Upper lobe of left lung (tissue), 6 donors: ENCODE data around the gene ITGA11. TPM values are rescaled to one million over a fixed set of nuclear protein-coding genes. Genes with fewer than 3 reads are reported as not detected.

Source experiments
- ATAC-seq, 2 donors: fragments of 200-7000 bp; cut with Tn5 transposase; one replicate each; pipeline ENCODE4 v1.9.1; 2022; ENCODE audit warnings: mild to moderate bottlenecking in 2 of 2, moderate library complexity in 2 of 2; ENCODE audit not compliant: low FRiP score in 2 of 2
- DNase-seq, 2 donors: peaks; one replicate each; pipeline ENCODE4 v3.0.0-alpha.2; 2019 to 2020
- H3K27ac ChIP-seq, 4 donors: fragments of 200-600 bp; sonication (generic); one replicate each; pipeline ENCODE4 v1.5.1; 2016 to 2019
- H3K27me3 ChIP-seq, 4 donors: fragments of 200-600 bp; sonication (generic); one replicate each; pipeline ENCODE4 v1.5.1; 2017 to 2019
- H3K36me3 ChIP-seq, 4 donors: fragments of 200-600 bp; sonication (generic); one replicate each; pipeline ENCODE4 v1.5.1; 2016 to 2019
- H3K4me1 ChIP-seq, 4 donors: fragments of 200-600 bp; sonication (generic); one replicate each; pipeline ENCODE4 v1.5.1; 2018 to 2019
- H3K4me3 ChIP-seq, 4 donors: fragments of 200-600 bp; sonication (generic); one replicate each; pipeline ENCODE4 v1.5.1; 2017 to 2019; ENCODE audit warnings: mild to moderate bottlenecking in 2 of 4, moderate library complexity in 1 of 4
- H3K9me3 ChIP-seq, 4 donors: fragments of 200-600 bp; sonication (generic); one replicate each; pipeline ENCODE4 v1.5.1; 2018 to 2019
- EP300 ChIP-seq, 4 donors: sonication (generic); formaldehyde crosslinking; IDR thresholded peaks; one replicate each; pipeline ENCODE4 v1.5.1; 2017; ENCODE audit warnings: antibody characterized with exemption in 4 of 4, control low read depth in 2 of 4
- POLR2A ChIP-seq, 4 donors: fragments of 450-650 bp; IDR thresholded peaks; one replicate each; pipeline ENCODE4 v1.5.1; 2016 to 2017; ENCODE audit warnings: antibody characterized with exemption in 4 of 4, mild to moderate bottlenecking in 2 of 4
- POLR2AphosphoS5 ChIP-seq, 2 donors: sonication (generic); formaldehyde crosslinking; IDR thresholded peaks; one replicate each; pipeline ENCODE4 v1.5.1; 2017; ENCODE audit warnings: antibody characterized with exemption in 2 of 2
- WGBS, 2 donors: methylation state at CpG; one replicate each; pipeline ENCODE4 v1.1.5; 2017 to 2018; 5-methylcytosine and 5-hydroxymethylcytosine counted together
- total RNA-seq, 6 donors: library from RNA; depleted of rRNA in 4 of 6; stranded (reverse); fragments of >200 nt in 4 of 6; gene quantifications; one replicate each; pipeline versions ENCODE4 v1.1.0 to v1.2.1, GENCODE V29; 2016 to 2021
- TF ChIP-seq, protein P1 (sequence below), 6 experiments: fragments of 450-650 bp in 4 of 6; fragments of 200-600 bp in 2 of 6; sonication (generic) in 2 of 6; IDR thresholded peaks; one replicate each; pipeline ENCODE4 v1.5.1; 2016 to 2019; ENCODE audit warnings: antibody characterized with exemption in 6 of 6
- donor health status: DM: no; HTN: no; CAD: no; lungs with moderate emphysema.
- donor health status: DM: no; HTN: yes; CAD: no; lungs with severe emphysema.

Gene ITGA11
- total RNA-seq, 6 donors from 2014 or later, result 0.49 to 6.9 (median 1.4) TPM

- 47 to 62% methylated on average over 6 to 16 of the region's 17 CpGs for WGBS, 2 donors
- H3K4me3 ChIP-seq, result no peak overlapping the region
- peak; percentile 12 to 20 for ATAC-seq
These were observed 89.9 kb downstream of the ITGA11 start for GRCh38 chr15:68341760-68342725.

DNA sequence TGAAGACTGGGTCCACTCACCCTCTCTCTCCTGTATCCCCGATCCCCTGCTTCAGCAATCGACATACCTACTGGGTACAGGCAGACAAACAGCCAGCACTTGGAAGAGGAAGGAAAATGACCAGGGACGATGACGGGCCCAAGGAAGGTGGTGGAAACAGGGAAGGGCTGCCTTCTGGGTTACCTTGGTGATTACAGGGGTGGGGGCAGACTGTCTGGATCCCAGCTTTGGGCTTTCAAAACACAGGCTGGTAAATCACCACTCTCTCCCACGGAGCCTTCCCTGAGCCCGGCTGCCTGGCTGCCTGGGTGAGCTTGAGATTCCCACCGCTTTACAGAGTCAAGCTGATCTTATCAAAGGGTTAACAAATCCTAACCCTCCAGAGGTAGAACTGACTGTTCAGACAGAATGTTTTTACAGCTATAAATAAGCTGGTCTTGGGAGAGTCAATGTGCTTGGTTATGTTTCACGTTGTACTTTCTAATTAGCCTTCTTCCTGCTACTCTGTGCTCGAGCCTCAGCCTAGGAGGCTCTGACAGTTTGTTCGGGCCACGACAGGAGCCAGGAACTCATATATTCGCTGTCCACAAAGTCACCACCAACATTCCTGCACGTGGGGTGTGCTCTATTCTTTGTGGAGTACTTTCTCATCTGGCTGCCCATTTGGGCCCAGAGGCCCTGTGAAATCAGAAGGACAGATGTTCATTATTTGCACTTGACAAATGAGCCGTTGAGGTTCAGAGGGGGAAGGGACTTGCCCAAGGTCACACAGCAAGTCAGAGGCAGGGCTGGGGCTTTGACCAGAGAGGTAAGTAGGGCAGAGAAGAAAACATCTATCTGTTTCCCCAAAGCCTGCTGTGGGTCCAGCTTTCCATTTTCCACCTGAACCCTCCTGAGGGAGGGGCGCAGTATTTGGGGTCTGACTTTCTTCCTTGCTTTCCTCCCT lies 91.0 kb downstream of the ITGA11 start:
- ATAC-seq (no peak), DNase-seq (no peak)
- Histone ChIP-seq H3K27ac (no peak overlapping the region), H3K27me3 (no peaks in the 10 kb centered on the region), H3K4me1 (peaks cover 0 to 17% (median 10%) of the 10 kb centered on the region in 4 donors), H3K36me3 (no peaks in the 10 kb centered on the region), H3K9me3 (no peaks in the 10 kb centered on the region), H3K4me3 (no peak overlapping the region)
- WGBS, 2 donors, result 65 to 79% methylated on average over 15 of the region's 15 CpGs
- no peak for TF ChIP-seq POLR2AphosphoS5 (IDR thresholded peaks at IDR 0.05)
- TF ChIP-seq EP300 (IDR thresholded peaks at IDR 0.05), result no peak
- no peak for TF ChIP-seq POLR2A (IDR thresholded peaks at IDR 0.05)
- TF ChIP-seq, protein P1, sequence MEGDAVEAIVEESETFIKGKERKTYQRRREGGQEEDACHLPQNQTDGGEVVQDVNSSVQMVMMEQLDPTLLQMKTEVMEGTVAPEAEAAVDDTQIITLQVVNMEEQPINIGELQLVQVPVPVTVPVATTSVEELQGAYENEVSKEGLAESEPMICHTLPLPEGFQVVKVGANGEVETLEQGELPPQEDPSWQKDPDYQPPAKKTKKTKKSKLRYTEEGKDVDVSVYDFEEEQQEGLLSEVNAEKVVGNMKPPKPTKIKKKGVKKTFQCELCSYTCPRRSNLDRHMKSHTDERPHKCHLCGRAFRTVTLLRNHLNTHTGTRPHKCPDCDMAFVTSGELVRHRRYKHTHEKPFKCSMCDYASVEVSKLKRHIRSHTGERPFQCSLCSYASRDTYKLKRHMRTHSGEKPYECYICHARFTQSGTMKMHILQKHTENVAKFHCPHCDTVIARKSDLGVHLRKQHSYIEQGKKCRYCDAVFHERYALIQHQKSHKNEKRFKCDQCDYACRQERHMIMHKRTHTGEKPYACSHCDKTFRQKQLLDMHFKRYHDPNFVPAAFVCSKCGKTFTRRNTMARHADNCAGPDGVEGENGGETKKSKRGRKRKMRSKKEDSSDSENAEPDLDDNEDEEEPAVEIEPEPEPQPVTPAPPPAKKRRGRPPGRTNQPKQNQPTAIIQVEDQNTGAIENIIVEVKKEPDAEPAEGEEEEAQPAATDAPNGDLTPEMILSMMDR (IDR thresholded peaks at IDR 0.05), result no peak

More at GRCh38 chr15:68341760-68342725, 89.9 kb downstream of the ITGA11 start:
- Histone ChIP-seq H3K27ac (peak overlapping the region in 2 of 4 donors; percentile 28 to 38), H3K36me3 (no peaks in the 10 kb centered on the region), H3K27me3 (no peaks in the 10 kb centered on the region), H3K4me1 (peaks cover 0 to 17% (median 10%) of the 10 kb centered on the region in 4 donors), H3K9me3 (no peaks in the 10 kb centered on the region)
- DNase-seq, result peak in 1 of 2 donors; percentile 61
- TF ChIP-seq POLR2A (IDR thresholded peaks at IDR 0.05), result no peak
- no peak for TF ChIP-seq EP300 (IDR thresholded peaks at IDR 0.05)
- no peak for TF ChIP-seq POLR2AphosphoS5 (IDR thresholded peaks at IDR 0.05)
- TF ChIP-seq, protein P1 (IDR thresholded peaks at IDR 0.05), result no peak

DNA sequence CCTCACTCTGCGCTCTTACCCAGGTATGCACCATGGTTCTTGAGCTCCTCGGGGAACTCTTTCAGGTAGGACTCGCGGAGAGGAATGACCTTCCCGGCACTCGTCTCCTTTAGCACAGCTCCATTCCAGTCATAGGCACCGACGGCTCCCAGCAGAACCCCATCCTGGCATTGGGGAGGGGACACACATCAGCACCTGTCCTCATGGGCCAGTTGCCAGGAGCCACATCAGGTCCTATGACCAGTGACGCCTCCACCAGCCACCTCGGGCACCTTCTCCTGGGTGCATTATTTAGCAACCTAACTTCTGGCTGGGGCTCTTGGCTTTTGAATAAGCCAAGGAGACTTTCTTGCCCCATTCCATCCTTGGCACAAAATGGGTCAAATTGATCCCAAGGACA lies 92.5 kb downstream of the ITGA11 start:
- ATAC-seq (no peak), DNase-seq (no peak)
- Histone ChIP-seq H3K4me1 (peaks cover 0 to 23% (median 15%) of the 10 kb centered on the region in 4 donors), H3K27me3 (no peaks in the 10 kb centered on the region), H3K4me3 (no peak overlapping the region), H3K36me3 (no peaks in the 10 kb centered on the region), H3K9me3 (no peaks in the 10 kb centered on the region), H3K27ac (no peak overlapping the region)
- TF ChIP-seq EP300 (IDR thresholded peaks at IDR 0.05), result no peak
- TF ChIP-seq POLR2A (IDR thresholded peaks at IDR 0.05), result no peak
- no peak for TF ChIP-seq POLR2AphosphoS5 (IDR thresholded peaks at IDR 0.05)
- 89% methylated on average over 10 of the region's 10 CpGs for WGBS, 2 donors

GRCh38 chr15:68337826-68338225 lies 94.1 kb downstream of the ITGA11 start:
- Histone ChIP-seq H3K4me3 (no peak overlapping the region), H3K36me3 (no peaks in the 10 kb centered on the region), H3K9me3 (no peaks in the 10 kb centered on the region), H3K4me1 (peaks cover 4 to 27% (median 19%) of the 10 kb centered on the region in 4 donors), H3K27me3 (no peaks in the 10 kb centered on the region), H3K27ac (no peak overlapping the region)
- 72 to 80% methylated on average over 6 of the region's 6 CpGs for WGBS, 2 donors
- TF ChIP-seq, protein P1 (IDR thresholded peaks at IDR 0.05), result no peak
- TF ChIP-seq EP300 (IDR thresholded peaks at IDR 0.05) (no peak), POLR2AphosphoS5 (IDR thresholded peaks at IDR 0.05) (no peak), POLR2A (IDR thresholded peaks at IDR 0.05) (no peak)
- ATAC-seq, result no peak
- DNase-seq, result no peak
